Smooth muscle cell of the umbilical artery (primary cell): ENCODE results near the gene PEX10. TPM values are rescaled to one million over a fixed set of nuclear protein-coding genes. Genes with fewer than 3 reads are reported as not detected.

Experiments used
- total RNA-seq: library from RNA; depleted of rRNA; stranded (reverse); fragments of >200 nt; gene quantifications from 2 replicates; pipeline ENCODE4 v1.2.3, GENCODE V29; 2014

PEX10 gene
- total RNA-seq: 27.9 and 31.7 TPM in 2 replicates

GRCh38 chr1:2412395-2412772, at the start of gene PEX10:
TSS of gene PEX10 (minus strand) at chr1:2412564. CDS start at chr1:2412502, 62 bp downstream.

GRCh38 chr1:2391041-2391930, 21.1 kb downstream of the PEX10 start, which contains the start of the genes MORN1 and RER1:
TSS of gene MORN1 (minus strand) at chr1:2391554. CDS start at chr1:2391533, 21 bp downstream.
TSS of gene RER1 (plus strand) at chr1:2391841. CDS start at chr1:2395791, 3,950 bp downstream.

Other genes starting within 250 kb of the PEX10 start
- gene FAAP20, start 217.8 kb downstream of the PEX10 start, total RNA-seq: 23.8 and 32.2 TPM in 2 replicates
- gene SKI, start 184.2 kb downstream of the PEX10 start, total RNA-seq: 35.6 and 43.0 TPM in 2 replicates
- 13.1 and 21.2 TPM in 2 replicates for gene MORN1, start 21.0 kb downstream of the PEX10 start, total RNA-seq
- 88.2 and 107 TPM in 2 replicates for gene RER1, start 20.7 kb downstream of the PEX10 start, total RNA-seq
- under 0.01 and 0.09 TPM in 2 replicates for gene PLCH2, start 63.7 kb upstream of the PEX10 start, total RNA-seq
- 22.6 and 25.8 TPM in 2 replicates for gene PANK4, start 114.0 kb upstream of the PEX10 start, total RNA-seq
- not detected in 2 replicates for gene HES5, start 117.7 kb upstream of the PEX10 start, total RNA-seq
- 1.8 and 4.8 TPM in 2 replicates for gene TNFRSF14, start 143.8 kb upstream of the PEX10 start, total RNA-seq
- 8.9 and 20.4 TPM in 2 replicates for gene PRXL2B, start 174.2 kb upstream of the PEX10 start, total RNA-seq
- gene MMEL1, start 220.5 kb upstream of the PEX10 start, total RNA-seq: 0.37 TPM in 1 of 2 replicates, not detected in the other